ENCODE measurements around the gene CRIP3.

CRIP3 gene

DNA sequence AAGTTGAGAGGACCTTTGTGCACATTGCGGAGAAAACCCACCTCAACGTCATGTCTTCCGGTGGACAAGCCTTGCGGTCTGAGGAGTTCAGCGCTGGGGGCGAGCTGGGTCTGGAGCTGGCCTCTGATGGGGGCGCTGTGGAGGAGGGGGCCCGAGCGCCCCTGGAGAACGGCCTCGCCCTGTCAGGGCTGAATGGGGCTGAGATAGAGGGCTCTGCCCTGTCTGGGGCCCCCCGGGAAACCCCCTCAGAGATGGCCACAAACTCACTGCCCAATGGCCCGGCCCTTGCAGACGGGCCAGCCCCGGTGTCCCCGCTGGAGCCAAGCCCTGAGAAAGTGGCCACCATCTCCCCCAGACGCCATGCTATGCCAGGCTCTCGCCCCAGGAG, 25.1 kb downstream of the CRIP3 start:
- no peak overlapping the region for H3K4me3 ChIP-seq (ENCODE audit: low read depth, low read length)
- TF ChIP-seq, protein P1, sequence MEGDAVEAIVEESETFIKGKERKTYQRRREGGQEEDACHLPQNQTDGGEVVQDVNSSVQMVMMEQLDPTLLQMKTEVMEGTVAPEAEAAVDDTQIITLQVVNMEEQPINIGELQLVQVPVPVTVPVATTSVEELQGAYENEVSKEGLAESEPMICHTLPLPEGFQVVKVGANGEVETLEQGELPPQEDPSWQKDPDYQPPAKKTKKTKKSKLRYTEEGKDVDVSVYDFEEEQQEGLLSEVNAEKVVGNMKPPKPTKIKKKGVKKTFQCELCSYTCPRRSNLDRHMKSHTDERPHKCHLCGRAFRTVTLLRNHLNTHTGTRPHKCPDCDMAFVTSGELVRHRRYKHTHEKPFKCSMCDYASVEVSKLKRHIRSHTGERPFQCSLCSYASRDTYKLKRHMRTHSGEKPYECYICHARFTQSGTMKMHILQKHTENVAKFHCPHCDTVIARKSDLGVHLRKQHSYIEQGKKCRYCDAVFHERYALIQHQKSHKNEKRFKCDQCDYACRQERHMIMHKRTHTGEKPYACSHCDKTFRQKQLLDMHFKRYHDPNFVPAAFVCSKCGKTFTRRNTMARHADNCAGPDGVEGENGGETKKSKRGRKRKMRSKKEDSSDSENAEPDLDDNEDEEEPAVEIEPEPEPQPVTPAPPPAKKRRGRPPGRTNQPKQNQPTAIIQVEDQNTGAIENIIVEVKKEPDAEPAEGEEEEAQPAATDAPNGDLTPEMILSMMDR (IDR thresholded peaks at IDR 0.05; ENCODE audit: borderline replicate concordance, insufficient read depth, low read depth, low read length) = no peak

DNA sequence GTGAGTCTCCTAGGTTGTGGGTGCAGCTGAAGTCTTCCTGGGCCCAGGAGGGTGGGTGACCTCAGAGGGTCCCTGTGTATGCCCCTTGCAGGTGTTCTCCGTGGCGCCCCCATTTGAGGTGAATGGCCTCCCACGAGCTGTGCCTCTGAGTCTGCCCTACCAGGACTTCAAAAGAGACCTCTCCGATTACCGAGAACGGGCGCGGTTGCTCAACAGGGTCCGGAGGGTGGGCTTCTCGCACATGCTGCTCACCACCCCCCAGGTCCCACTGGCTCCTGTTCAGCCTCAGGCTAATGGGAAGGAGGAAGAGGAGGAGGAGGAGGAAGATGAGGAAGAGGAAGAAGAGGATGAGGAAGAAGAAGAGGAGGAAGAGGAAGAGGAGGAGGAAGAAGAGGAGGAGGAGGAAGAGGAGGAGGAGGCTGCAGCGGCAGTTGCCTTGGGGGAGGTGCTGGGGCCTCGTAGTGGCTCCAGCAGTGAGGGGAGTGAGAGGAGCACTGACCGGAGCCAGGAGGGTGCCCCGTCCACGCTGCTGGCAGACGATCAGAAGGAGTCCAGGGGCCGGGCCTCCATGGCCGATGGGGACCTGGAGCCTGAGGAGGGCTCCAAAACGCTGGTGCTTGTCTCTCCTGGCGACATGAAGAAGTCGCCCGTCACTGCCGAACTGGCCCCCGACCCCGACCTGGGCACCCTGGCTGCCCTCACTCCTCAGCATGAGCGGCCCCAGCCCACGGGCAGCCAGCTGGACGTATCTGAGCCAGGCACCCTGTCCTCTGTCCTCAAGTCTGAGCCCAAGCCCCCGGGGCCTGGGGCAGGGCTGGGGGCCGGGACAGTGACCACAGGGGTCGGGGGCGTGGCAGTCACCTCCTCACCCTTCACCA, 25.8 kb downstream of the CRIP3 start:
- no peak overlapping the region for H3K4me3 ChIP-seq (ENCODE audit: low read depth, low read length)
- TF ChIP-seq, protein P1 (IDR thresholded peaks at IDR 0.05; ENCODE audit: borderline replicate concordance, insufficient read depth, low read depth, low read length) = no peak

DNA sequence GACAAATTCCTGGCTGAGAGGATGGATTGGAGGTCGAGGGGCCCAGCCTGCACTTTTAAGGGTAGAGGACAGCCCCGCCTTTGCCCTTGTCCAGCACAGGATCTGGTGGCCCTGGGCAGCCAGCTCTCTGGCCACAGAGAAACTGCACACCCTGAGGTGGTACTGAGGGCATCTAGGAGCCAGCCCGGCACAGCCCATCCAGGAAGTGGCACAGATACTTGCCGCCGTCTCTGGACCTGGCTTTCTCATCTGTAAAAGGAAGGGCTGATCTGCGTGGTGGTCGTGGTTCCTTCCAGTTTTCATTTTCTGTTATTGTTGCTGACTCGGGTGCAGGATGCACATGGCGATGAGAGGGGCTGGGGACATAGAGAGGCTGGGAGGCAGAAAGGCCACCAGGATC, 26.6 kb downstream of the CRIP3 start:
- H3K4me3 ChIP-seq (ENCODE audit: low read depth, low read length) = no peak overlapping the region
- TF ChIP-seq, protein P1 (IDR thresholded peaks at IDR 0.05; ENCODE audit: borderline replicate concordance, insufficient read depth, low read depth, low read length) = no peak

DNA sequence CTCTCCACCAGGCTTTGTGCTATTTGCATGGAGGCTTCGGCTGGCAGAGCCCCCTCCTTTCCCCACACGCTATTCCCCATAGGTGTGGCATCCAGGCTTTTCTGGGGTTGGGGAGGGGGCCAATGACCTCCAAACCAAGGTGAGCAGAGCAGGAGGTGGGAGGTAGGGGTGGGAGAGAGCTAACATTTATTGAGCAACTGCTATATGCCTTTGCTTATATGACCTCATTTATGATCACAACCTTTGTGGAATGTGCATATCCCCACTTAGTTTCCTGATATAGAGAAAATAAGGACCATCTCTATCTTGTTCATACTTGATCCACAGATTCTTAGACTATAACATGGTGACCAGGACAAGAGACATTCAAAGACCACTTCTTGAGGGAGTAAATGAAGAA, 28.4 kb downstream of the CRIP3 start:
- no peak overlapping the region for H3K4me3 ChIP-seq (ENCODE audit: low read depth, low read length)
- TF ChIP-seq, protein P1 (IDR thresholded peaks at IDR 0.05; ENCODE audit: borderline replicate concordance, insufficient read depth, low read depth, low read length) = no peak

DNA sequence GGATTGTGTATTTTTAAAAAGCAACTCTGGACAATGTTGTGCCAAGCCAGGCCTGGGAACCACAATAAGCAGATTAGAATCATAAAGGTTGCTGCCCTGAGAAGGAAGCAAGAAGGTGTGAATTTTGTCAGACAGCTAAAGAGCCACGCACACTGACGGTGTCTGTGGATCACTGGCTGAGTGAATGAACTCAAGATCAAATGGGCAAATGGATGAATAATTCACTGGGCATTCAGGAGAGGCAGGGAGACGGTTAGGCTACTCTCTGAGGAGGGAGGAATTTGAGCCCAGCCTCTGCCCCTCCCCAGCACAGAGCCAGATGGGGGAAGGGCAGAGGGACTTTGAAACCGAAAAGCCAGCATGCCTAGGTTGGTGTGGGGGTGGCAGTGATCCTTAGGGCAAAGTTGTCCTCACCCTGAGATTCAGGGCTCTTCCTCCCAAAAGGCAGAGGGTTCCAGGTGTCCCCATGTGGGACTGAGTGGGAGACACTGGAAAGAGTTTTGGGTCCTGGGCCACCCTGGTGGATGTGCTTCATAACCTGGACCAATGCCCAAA, 30.0 kb downstream of the CRIP3 start:
- no peak overlapping the region for H3K4me3 ChIP-seq (ENCODE audit: low read depth, low read length)
- TF ChIP-seq, protein P1 (IDR thresholded peaks at IDR 0.05; ENCODE audit: borderline replicate concordance, insufficient read depth, low read depth, low read length) = no peak

DNA sequence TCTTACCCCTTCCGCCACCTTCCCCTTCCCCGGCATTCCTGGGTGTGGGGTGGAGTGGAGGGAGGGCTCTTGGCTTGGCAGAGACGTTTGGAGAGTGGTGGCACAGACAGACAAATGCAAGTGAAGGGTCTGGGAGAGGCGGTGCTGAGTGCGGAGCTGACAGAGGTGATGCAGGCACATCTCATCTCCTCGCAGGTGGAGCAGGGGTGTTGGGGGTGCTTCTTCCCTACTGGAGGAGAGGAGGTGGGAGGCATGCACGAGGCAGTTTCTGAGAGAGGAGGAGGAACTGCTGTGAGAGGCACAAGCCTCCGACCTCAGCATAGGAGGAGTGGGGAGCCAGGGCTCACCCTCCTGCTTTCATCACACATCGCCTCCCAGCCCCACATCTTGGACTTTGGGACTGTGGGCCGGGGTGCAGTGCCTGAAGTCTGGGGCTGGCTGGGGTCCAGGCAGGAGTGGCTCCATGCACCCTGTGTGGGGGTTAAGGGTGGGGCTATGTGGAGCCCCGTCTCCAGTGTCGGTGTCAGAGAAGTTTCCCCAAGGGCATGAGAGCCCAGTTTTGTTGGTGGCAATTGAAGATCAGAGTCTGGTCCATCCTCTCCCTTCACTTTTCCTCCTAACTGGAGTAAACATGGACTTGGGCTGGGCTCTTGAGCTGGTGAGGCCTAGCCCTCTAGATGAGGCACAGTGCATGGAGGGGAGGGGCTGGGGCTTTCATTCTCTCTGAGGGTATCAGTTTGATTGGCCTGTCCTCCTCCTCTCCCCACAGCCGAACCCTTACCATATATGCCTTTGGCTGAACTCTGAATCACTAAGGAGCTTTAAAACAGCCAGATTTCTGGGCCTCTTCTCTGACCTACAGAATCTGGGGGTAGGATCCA, 30.7 kb downstream of the CRIP3 start:
- H3K4me3 ChIP-seq (ENCODE audit: low read depth, low read length) = no peak overlapping the region
- TF ChIP-seq, protein P1 (IDR thresholded peaks at IDR 0.05; ENCODE audit: borderline replicate concordance, insufficient read depth, low read depth, low read length) = no peak

All from GM12875 (cell line).